Uterus (tissue), 2 donors: Measurements from ENCODE around the gene FAM222B.
"Not testable (repeated sequence)": the region's sequence is repeated elsewhere in the genome, so short reads cannot be mapped to it uniquely, and the experiment has no call there.

Experiments used
- CTCF ChIP-seq, 4 experiments: fragments of 200-600 bp in 2 of 4; fragments of 450-650 bp in 2 of 4; sonication (generic) in 2 of 4; IDR thresholded peaks; one replicate each; pipeline ENCODE4 v1.5.1; 2016 to 2019; ENCODE audit warnings: antibody characterized with exemption in 4 of 4, mild to moderate bottlenecking in 2 of 4, moderate library complexity in 1 of 4
- POLR2A ChIP-seq, 2 donors: fragments of 450-650 bp; IDR thresholded peaks; one replicate each; pipeline ENCODE4 v1.6.1; 2016; ENCODE audit warnings: antibody characterized with exemption in 2 of 2, mild to moderate bottlenecking in 1 of 2, moderate library complexity in 1 of 2

DNA sequence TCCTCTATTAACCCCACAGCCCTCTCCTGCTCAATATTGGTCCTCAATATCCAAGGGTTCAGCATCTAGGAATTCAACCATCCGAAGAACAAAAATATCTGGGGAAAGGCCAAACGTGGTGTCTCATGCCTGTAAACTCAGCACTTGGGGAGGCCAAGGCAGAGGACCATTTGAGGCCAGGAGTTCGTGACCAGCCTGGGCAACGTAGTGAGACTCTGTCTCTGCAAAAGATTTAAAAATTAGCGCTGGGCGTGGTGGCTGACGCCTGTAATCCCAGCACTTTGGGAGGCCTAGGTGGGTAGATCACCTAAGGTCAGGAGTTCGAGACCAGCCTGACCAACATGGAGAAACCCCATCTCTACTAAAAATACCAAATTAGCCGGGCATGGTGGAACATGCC, 4.1 kb upstream of the FAM222B start:
- TF ChIP-seq CTCF, POLR2A (IDR thresholded peaks at IDR 0.05): not testable (repeated sequence)
